NB4 (cell line): ENCODE data around the gene GNAO1.

ENCODE experiments used
- POLR2A ChIP-seq: IDR thresholded peaks from 2 replicates; pipeline ENCODE4 v1.6.1; 2011; ENCODE audit warnings: mild to moderate bottlenecking; ENCODE audit not compliant: insufficient read length; ENCODE audit errors: extremely low read depth
- TF ChIP-seq, protein P1 (sequence below): IDR thresholded peaks from one replicate; pipeline ENCODE4 v1.5.1; 2012; ENCODE audit warnings: low read depth, low read length
- TF ChIP-seq, protein P2 (sequence below): IDR thresholded peaks from 2 replicates; pipeline ENCODE4 v1.6.1; 2011; ENCODE audit warnings: low read depth, low read length

DNA sequence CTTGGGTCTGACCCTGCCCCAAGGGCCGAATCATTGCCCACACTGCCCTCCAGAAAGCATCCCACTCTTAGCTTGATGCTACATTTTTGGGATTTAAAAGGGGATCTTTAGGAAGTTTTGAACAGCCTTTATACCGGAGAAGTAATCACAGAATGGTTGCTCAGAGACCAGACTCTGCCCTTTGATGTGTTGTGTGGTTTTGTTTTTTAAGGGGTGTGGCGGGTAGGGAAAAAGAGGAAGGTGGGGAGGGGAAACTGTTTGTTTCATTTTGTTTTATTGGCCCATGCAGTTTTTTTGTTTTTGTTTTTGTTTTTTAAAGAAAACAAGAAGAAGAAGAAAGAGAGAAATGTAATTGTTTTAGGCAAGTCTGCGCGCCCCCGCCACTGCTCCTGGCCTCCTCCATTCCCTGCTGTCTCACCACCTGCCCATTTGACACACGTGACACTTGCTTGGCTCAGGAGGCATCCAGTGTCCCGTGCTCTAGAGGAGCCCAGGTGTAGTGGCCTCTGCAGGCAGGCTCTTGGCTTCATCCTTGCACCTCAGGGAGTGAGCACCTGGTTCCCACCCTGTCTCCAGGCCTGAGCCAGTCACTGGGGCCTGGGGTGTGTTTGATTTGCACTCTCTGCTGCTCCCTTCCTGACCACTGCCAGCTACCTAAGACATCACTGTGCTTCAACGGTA is 35.7 kb downstream of the GNAO1 start:
- TF ChIP-seq, protein P1, sequence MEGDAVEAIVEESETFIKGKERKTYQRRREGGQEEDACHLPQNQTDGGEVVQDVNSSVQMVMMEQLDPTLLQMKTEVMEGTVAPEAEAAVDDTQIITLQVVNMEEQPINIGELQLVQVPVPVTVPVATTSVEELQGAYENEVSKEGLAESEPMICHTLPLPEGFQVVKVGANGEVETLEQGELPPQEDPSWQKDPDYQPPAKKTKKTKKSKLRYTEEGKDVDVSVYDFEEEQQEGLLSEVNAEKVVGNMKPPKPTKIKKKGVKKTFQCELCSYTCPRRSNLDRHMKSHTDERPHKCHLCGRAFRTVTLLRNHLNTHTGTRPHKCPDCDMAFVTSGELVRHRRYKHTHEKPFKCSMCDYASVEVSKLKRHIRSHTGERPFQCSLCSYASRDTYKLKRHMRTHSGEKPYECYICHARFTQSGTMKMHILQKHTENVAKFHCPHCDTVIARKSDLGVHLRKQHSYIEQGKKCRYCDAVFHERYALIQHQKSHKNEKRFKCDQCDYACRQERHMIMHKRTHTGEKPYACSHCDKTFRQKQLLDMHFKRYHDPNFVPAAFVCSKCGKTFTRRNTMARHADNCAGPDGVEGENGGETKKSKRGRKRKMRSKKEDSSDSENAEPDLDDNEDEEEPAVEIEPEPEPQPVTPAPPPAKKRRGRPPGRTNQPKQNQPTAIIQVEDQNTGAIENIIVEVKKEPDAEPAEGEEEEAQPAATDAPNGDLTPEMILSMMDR = no peak
- TF ChIP-seq POLR2A = no peak
- TF ChIP-seq, protein P2, sequence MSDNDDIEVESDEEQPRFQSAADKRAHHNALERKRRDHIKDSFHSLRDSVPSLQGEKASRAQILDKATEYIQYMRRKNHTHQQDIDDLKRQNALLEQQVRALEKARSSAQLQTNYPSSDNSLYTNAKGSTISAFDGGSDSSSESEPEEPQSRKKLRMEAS = no peak
